DMS114 treated with DMSO at 0.1 percent for 48 hours (cell line): ENCODE data around the gene SMC4.
"Not testable (repeated sequence)": the region's sequence is repeated elsewhere in the genome, so short reads cannot be mapped to it uniquely, and the experiment has no call there.

Experiments
- DNase-seq: peaks from one replicate; lab custom pipeline; 2025; ENCODE audit not compliant: unreplicated experiment; lab: John Stamatoyannopoulos, UW

The SMC4 gene

DNA sequence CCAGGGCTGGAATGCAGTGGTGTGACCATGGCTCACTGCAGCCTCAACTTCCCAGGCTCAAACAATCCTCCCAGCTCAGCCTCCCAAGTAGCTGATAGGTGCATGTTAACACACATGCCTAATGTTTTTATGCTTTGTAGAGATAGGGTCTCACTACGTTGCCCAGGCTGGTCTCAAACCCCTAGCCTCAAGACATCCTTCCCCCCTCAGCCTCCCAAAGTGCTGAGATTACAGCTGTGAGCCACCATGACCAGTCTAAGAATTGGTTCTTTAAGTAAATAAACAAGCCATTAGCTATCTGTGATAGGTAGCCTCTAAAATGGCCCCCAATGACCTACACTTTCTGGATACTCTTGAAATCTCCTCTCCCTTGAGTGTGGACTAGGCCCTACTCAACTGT is 46.4 kb downstream of the SMC4 start:
- no peak for DNase-seq

DNA sequence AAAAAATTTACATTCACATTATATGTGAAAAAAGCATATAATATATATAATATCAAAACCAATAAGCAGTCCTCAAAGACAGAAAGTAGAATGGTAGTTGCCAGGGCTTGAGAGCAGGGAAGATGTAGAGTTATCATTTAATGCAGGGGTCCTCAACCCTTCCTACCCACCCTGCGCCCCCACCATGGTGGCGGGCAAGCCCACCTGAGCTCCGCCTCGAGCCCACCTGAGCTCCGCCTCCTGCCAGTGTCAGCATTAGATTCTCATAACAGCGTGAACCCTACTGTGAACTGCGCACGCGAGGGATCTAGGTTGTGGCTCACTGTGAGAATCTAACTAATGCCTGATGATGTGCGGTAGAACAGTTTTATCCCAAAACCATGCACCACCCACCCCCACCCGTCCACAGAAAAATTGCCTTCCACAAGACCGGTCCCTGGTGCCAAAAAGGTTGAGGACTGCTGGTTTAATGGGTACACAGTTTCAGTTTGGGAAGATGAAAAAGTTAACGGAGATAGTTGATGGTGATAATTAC is 47.1 kb downstream of the SMC4 start:
- no peak for DNase-seq

DNA sequence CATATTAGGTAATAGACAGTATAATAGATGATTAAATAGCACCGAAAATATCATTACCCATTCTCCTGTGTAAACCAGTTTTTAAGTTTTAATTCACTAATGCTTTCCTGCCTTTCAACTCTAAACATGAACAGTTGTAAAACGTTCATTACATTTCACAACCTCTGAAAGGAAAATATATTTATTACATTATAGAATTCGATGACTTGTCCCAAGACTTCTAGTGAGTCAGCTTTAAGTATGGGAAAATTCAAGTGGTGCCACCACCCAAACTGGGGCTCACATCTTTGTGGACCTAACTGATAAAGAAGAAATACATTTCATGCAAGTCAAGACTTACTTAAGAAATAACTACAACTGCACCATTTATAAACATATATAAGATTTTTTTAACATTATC is 48.1 kb downstream of the SMC4 start:
- no peak for DNase-seq

DNA sequence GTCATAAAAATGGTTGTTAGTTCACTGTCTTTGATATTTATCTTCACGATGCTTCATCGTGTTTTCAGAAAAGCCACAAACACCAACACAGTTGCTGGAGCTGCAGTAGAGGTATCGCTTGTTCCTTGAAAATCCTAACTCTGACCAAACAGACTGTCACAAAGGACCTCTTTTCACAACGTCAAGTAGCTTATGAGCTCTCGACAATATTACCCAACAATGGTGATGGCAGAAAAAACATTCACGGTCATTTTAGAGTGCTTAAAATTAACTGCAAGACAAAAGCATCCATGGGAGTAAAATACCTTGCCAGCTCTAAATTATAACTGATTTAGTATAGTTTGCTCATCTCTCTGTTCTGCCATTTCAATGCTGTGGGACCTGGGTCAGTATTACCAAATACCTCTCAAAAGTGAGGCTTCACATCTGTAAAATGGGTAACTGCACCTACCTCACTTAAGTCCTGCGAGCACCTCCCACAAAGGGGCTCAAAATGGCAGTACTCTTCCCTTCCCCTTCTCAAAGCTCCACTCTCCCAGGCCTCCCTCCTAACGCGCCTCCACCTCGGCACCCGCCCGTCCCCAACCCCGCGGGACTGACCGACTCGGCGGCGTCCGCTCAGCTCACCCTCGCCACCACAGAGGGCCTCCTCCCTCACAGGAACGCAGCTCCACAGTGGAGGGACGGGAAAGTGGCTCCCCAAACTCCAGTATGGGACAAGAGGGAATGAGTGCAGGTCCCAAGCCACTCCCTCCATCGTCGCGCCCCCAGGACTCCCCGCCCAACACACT is 49.6 kb downstream of the SMC4 start:
- peak; percentile 76 for DNase-seq

DNA sequence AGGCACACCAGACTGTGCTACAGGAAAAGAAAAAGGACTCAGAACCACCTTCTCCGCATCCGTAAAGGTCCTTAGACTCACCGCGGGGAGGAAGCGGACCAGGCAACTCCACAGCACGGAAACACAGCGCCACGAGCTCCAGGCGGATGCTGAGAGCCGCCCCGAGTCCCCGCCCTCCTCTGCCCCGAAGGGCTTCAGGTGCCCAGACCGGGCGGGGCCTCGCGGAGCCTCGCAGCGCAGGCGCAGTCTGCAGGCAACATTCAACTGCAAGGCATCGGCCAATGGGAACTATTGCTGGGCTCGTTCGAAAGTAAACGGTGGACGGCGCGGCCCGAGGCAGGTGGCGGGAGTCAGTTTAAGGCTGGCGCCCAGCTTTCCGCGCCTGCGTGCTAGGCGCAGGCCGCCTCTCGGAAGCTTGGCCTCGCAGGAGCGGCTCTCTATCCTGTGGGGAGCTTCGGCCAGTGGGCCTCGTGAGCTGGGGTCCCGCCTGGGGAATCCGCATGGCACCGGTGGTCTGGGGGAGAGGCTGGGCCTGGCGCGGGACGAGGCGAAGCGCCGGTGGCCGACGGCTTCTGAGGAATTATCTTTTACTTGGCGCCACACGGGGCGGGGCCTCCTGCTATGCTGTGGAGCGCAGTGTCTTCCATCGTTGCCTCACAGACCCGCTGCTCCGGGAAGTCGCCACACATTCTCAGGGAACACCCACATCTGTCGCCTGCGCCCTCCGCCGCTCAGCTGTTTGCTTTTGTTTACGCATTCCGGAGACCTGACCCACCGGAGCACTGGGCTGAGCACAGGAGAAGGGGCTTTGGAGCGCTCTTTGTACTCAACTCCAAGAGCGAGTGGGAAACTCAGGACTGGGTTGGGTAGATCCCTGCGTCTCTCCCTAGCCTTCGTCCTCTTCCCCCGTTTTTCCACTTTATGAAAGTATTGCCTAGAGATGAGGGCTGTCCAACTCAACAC is 50.5 kb downstream of the SMC4 start, which contains the start of gene TRIM59:
Gene TRIM59, minus strand, starts transcription at position 151 of the 963 bp plus-strand sequence. CDS start 10,603 bp downstream, outside the sequence.
- peak; percentile 94 for DNase-seq

DNA sequence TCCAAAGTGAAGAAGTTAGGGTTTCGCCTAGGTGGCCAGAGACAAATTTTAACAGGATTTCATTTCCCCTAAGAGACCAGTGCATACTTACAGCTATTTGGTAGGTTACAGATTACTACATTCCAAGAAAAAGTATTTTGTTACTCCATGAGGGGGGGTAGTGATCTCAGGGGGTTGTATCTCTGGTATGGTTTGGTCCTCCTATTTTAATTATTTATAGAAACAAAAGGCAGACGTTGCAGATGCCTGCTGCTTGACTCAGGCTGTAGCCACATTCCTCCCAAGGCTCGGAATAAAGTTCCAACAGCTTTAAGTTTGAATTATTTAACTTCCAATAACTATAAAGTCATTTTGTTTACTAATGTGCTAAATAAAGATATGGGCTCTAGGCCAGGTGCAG is 51.4 kb downstream of the SMC4 start:
- no peak for DNase-seq

DNA sequence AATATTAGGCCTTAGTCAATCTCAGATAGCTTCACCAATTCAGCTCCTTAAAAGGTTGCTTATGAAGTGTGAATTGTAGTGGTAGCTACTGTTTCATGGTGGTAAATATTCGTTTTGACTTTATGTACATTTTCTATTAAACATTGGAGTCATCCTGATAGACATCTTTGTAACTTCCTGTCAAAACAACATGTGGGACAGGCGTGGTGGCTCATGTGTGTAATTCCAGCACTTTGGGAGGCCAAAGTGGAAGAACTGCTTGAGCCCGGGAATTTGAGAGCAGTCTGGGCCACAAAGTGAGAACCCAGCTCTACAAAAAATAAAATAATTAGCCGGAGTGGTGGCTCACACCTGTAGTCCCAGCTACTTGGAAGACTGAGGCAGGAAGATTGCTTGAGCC is 52.2 kb downstream of the SMC4 start:
- DNase-seq: no peak

GRCh38 chr3:160452251-160452650 is 52.8 kb downstream of the SMC4 start:
- not testable (repeated sequence) for DNase-seq

GRCh38 chr3:160454995-160455394 is 55.5 kb downstream of the SMC4 start:
- DNase-seq: no peak

- DNase-seq: no peak
Measured at GRCh38 chr3:160455846-160456245, 56.4 kb downstream of the SMC4 start.

GRCh38 chr3:160458151-160458550 is 58.7 kb downstream of the SMC4 start:
- DNase-seq: no peak

DNA sequence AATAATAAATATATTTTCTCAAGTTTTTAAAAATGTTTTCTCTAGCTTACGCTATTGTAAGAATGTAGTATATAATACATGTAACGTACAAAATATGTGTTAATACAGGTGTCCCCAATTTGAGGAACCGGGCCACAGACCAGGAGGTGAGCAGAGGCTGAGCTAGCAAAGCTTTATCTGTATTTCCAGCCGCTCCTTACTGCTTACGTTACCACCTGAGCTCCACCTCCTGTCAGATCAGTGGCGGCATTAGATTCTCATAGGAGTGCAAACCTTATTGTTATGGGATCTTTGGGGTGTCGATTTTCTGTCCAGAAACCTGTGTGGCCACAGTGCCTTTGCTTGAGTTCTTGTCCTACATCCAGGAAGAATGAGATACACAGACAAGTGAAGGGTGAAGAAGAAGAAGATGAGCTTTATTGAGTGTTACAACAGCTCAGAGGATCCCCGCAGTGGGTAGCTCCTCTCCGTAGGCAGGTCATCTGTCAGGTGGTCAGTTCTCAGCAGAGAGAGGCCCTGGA is 60.1 kb downstream of the SMC4 start:
- no peak for DNase-seq

DNA sequence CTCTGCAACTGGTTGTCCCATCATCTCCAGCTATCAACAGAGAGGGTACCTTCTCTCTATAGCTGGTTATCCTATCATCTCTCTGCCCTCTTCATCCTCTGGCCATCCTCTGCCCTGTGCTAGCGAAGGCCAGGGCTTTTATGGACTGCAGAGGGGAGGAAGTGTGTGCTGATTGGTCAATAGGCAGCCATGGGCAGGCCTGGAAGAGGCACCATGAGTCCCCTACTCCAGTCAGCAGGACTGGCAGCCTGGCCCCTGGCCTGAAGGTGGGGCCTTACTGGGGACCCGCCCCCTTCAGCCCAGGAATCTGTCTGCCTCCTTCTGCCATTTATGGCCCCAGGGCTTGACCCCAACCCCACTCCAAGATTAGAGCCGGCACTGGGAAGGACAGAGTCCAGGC is 60.6 kb downstream of the SMC4 start:
- DNase-seq: no peak

- DNase-seq: no peak
Measured at GRCh38 chr3:160464321-160464720, 64.9 kb downstream of the SMC4 start.

- DNase-seq: no peak
Measured at GRCh38 chr3:160464971-160465370, 65.5 kb downstream of the SMC4 start.

- DNase-seq: no peak
Measured at GRCh38 chr3:160470181-160470580, 70.7 kb downstream of the SMC4 start.

GRCh38 chr3:160471892-160472291 is 72.4 kb downstream of the SMC4 start:
- DNase-seq: no peak

GRCh38 chr3:160472344-160472743 is 72.9 kb downstream of the SMC4 start:
- DNase-seq: no peak

GRCh38 chr3:160473221-160473620 is 73.8 kb downstream of the SMC4 start:
- DNase-seq: no peak

- DNase-seq: no peak
Measured at GRCh38 chr3:160473978-160474377, 74.5 kb downstream of the SMC4 start.

- no peak for DNase-seq
Measured at GRCh38 chr3:160474416-160474838, 75.0 kb downstream of the SMC4 start.
